GM21723 (cell line): ENCODE measurements around the gene AKTIP.
"Not testable (repeated sequence)": the region's sequence is repeated elsewhere in the genome, so short reads cannot be mapped to it uniquely, and the experiment has no call there.

Experiments
- ATAC-seq: cut with Tn5 transposase; IDR thresholded peaks from one replicate; pipeline ENCODE4 v1.9.1; 2021; ENCODE audit warnings: mild to moderate bottlenecking, moderate library complexity; ENCODE audit not compliant: unreplicated experiment

Gene AKTIP

DNA sequence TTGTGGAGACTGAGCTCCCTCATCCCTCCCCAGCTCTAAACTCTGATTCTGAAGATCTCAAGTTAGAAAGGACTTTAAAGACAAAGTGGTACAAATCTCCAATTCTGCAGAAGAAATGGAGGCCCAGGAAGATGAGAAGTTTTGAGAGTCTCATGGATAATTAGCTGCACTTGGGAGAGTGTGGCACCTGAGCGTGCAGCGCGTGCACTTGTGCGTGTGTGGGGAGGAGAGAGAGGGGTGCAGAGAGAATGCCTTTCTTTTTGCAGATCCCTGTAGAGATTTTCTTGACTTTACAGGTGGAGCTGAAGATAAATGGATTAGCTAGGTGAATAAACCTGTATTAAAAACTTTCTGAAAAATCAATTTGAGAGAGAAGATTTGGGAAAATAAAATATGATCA is 14.8 kb upstream of the AKTIP start:
- no peak for ATAC-seq

DNA sequence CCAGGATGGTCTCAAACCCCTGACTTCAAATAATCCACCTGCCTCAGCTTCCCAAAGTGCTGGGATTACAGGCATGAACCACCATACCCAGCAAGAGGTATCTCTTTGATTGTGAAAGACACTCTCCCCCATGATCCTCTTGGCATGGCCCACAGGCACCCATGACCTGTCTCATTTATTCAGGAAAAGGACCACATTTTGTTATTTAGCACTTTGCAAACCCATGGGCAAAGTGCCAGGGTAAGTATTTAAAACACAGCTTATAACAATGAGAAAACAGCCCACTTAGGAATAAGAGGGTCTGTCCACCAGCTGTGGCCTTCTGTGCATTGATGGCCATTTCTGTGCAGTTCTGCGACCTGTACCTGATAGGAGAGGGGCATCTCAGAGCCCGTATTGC is 12.8 kb upstream of the AKTIP start:
- no peak for ATAC-seq

DNA sequence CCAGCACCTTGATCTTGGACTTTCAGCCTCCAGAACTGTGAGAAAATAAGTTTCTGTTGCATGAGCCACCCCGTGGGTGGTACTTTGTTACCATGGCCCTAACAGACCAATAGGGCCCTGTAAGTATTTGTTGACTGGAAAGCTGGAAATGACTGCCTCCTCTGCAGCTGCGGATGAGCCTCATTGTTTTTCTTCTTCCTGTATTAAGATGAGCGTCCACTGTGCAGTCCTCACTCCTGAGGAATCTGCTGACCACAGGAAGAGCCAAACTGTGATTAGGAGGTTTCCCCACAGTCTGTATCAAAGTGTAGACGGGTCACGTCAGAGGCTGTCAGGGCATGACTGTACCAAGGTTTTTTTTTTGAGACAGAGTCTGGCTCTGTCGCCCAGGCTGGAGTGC is 12.2 kb upstream of the AKTIP start:
- no peak for ATAC-seq

DNA sequence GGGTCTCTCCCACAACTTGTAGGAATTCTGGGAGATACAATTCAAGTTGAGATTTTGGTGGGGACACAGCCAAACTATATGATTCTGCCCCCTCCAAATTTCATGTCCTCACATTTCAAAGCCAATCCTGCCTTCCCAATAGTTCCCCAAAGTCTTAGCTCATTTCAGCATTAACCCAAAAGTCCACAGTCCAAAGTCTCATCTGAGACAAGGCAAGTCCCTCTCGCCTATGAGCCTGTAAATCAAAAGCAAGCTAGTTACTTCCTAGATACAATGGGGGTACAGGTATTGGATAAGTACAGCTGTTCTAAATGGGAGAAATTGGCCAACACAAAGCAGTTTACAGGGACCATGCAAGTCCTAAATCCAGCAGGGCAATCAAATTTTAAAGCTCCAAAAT is 9.8 kb upstream of the AKTIP start:
- ATAC-seq: not testable (repeated sequence)

DNA sequence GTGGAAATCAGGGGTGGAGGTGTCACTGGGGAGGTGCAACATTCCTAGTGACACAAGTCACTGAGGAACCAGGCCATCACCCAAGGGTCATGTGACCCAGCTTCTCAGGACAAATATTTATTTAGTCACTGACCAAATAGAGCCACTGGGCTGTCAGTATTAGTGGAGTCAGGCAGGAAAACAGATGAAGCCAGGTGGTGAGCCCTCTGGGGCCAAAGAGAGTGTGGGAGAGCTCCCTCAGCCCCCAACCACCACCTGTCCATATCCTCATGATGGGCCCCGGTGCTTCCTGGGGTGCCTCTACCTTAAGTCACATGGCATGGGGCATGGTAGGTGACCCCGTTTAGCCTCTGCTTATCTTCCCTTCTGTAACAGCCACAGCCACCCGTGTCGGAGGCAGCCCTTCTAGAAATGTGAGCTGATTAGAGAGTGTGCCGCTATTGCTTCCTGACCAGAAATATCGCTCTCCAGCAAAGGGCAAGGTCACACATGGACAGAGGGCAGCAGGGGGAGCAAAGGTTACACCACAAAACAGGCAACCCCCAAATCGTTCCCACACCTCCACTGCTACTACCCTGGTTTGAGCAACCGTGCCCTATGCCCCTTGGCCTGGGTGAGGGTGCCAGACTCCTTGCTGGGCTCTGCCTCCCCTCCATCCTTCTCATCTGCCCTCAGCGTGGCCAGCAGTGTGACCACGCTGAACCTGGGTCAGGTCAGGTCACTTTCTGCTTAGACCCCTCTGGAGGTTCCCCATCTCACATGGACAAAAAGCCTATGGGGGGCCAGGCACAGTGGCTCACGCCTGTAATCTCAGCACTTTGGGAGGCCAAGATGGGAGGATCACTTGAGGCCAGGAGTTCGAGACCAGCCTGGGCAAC is 8.6 kb upstream of the AKTIP start:
- no peak for ATAC-seq

DNA sequence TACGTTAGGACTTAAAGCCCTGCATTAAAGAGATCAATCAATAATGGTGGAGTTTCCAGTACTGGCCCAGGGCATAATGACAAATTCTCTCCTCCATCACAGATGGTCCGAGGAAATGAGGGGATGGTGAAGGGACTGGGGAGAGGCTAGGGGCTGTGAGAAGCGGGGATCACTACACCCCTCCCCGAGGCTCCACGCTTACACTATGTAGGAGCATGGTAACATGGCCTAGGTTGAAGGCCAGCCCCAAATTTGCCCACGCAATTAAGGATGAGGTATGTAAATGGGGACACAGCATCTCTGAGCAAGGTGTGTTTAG is 8.0 kb upstream of the AKTIP start:
- ATAC-seq: no peak

DNA sequence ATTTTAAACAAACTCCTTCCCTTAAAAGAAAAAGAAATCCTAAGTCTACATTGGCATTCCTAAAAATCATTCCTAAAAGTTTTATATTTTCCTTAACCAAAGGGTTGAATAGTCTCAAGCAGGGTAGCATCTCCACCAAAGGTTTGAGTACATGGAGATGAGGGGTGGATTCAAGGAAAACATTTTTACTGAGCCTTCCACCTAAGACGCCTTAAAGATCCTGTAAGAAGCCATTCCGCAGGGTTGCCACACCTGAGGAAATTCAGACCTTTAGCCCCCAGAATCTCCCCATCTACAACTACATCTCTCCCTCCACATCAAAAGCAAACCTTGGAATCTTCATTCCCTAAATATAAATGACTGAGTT is 7.7 kb upstream of the AKTIP start:
- no peak for ATAC-seq

DNA sequence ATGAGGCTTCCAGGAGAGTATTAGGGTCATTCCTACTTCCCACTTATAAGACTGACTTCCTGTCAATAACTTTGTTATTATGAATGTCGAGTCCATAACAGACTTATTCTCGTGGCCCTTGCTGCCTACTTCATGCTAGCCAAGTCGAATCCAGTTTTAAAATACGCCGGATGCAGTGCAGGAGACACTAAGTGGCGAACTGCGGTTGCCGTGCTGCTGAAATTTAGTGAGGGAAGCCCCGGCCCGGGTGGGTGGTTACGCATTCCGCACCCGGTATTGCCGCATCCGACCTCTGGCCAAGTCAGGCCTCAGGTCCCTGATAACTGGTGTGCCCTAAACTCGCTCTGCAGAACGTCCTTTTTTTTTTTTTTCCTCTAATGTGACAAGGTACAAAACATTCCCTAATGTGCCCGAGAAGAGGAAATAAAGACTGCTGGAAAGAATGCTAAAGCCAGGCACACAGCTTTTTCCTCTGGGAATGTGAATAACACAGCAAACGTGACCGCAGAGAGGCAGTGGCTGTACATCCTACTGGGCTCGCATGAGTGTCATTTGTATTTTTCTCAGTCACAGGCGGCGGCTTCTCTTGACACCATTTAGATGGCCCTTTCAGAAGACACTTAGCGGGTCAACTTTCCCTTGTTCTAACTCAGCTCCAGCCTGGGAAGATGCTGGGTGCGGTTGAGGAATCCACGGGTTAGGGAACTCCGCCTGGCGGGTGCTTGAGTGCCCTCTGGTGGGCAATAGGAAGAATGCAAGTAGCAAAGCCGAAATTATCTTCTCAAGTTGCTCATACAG is 7.1 kb upstream of the AKTIP start:
- peak; percentile 58 for ATAC-seq

DNA sequence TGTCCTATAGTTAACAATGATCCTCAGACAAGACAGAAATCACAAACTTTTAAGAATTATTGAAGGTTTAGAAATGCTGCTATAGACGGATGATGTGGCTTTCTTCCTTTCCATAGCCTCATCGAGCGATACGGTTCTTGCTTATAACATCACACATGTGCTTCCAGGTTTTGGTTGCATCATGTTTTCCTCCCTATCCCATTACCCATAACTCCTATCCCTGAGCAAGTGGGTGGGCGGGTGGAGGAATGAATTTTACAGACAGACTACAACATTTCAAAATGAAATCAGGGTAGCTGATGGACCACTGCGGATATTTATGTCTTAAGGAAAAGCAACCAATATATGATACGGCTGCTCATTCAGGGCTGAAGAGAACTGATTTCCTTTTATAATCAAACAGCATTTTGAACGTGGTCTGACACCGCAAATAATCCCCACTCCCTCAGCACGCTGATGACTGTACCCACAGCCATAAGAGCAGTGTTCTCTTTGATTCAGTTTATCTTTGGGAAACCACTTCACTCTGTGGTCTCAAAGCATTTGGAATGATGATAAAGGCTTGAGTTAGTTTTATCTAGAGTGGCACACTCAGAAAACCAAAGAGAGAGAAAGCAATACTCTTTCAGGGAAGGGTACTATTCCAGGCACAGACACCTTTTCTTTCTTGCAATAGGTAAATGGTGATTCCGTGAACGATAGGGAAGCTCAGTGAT is 4.6 kb upstream of the AKTIP start:
- ATAC-seq: no peak

DNA sequence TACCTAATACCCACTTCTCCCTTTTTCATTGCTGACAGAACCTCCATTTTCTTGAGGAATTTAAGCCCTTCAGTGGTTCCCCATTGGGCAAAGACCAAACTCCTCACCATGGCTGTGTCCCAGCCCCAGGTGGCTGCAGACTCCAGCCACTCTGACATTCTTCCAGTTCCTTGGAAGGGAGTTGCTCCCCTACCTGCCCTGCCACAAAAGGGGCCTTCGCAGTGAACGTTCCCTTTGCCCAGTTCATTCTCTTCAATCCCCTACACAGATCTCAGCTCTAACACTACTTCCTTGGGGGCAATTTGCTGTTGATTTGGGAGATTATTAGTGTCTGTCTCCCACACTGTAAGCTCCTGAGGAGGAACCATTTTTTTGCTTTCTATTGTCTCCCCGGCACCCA is 3.2 kb upstream of the AKTIP start:
- ATAC-seq: no peak

DNA sequence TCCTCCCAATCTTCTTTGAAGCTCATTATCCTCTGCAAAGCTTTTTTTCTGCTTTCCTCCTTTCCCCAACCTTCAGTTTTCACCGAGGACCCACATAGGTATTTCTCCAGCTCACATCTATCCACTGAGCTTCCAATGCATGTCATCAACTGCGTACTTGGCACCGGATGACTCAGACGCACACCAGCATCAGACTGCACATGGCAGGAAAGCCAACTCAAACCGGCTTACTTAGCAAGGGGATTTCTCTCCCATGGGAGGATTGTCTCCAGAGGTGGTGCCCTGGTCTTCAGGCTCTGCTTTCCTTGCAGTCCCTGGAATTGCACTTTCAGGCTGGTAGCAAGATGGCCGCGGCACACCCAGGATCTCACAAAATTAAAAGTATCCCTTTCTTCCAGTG is 1.7 kb upstream of the AKTIP start:
- no peak for ATAC-seq

DNA sequence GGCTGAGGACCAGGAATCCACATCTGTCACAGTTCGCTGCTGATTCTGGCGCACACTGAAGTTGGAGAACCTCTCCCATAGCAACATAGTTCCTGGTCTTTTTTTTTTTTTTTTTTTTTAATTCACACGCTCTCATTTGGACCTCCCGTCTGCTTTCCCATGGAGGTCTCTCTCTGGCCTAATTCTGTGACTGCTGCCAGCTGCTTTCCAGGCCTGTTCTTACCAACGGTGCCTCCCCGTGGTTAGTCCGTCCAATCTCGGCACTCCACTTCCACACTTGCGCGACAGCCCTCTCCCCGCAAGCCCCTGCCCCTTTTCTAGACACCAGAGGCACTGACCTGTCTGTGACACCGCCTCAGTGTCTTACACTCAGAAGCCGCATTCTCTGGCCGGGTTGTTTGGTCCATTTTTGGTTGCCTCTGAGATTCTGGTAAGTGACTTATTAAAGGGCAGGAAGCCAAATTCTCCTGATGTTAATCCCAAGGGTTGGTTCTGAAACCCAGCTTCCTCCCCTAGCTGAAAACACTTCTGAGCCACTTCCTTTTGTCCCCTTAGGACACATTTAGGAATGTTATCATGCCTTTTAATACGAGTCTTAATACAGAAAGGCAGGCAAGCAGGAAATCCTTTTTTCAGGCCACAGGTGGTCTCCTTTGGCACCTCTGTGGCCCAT is 1.1 kb upstream of the AKTIP start:
- no peak for ATAC-seq

DNA sequence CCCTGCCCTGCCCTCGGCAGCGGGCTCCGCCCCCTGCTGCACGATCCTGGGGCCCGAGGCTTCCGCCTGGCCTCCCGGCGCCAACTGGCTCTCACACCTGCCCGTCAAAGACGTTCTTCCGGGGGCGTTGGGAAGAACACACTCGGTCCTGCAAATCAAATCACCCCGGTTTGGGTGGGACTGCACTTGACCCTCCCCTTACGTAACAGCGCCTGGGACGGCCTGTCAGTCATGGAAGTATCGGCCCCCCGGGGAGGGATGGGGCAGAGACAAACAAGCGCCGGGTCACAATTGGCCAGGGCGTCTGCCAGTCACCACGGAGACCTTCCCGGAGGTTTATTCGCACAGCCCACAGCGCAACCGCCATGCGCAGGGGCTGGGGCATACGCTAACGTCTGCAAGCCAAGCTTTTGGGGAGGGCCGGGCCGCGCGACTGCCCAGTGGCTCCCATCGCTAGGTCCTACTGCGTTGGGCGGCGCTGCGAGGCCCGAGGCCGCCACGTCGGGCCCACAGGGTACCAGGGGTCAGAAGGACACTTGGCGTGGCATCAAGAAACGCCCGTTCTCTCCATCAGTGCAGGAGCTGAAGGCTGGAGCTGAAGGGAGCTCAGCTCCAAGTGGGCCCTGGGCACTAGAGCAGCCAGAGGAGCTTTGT is 388 bp upstream of the AKTIP start:
- ATAC-seq: peak; percentile 95

DNA sequence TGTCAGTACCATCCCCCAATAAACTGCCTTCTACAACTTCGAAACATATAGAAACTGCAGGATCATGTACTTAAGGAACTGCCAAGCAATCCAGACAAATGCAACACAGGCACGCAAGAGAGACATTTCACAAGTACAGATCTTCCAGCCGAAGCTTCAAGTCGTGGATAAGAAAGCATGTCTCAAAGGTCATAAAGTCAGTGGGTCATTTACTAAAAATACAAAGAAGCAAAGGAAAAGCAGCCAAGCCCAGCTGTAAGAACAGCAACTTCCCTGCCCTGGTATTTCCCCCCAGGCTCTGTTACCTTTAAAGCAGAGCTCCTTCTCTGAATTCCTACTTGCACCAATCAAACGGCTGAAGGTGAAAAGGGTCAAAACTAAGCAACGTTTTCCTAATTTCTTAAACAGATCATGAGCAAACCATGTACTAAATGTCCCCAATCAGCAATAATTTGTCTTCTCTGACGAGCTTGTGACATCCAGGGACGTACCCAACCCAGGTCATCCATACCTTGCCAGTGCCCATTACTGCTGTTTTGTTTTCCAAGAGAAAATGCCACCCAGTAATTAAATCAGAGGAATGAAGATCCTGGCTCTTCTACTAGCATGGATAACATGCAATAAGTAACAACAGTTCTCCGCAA is 1.7 kb downstream of the AKTIP start:
- no peak for ATAC-seq

DNA sequence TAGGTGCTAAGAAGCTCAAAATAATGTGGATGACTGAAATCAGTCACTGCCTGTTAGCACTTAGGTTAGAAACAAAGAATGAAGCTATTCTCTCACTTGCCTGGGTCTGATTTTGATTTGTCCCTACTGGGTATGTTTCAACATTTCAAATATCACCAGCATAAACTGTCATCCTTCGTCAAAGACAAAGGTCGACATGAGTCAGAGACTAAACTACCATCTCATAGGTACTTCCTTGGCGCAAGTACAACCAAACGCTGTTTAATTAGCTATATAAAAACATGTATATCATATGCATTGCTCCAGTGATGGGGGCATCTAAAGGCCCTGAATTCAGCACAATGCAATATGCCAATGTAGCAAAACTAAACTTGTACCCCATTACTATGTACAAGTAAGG is 4.0 kb downstream of the AKTIP start:
- no peak for ATAC-seq

DNA sequence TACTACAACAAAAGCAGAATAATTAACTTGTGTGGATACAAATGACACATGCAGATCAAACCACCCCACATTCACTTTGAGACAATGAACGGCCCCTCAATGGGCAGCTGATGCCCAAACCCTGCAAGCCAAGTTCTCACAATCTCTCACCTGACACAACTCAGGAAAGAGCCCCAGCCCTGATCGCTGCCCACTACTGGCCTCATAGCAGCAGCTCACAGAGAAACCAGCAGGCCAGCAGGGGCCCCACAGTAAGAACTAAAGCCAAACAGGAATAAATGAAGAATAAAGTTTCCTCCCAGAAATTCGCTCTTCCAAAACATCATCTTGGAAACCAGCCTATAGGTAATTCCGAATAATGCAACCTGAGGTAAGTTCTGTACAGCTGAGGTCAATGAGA is 7.7 kb downstream of the AKTIP start:
- no peak for ATAC-seq

DNA sequence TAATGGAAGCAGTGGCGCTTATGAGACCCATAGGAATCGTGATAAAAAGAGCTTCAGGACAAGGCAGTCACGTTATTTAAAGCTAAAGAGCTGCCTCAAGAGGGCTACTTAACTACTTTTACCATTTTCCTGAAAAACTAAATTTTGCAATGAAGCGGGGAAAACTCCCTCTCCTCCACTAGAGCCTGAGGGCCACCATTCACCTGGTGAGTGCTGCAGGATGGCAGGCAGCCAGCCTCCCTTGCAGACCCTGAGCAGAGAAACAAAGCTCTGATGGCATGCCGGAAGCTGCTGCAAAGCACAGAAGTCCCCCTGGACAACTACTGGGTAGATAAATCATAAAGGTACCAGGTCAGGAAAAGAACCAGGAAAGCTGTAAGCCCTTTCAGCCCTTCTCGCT is 8.4 kb downstream of the AKTIP start:
- ATAC-seq: no peak

DNA sequence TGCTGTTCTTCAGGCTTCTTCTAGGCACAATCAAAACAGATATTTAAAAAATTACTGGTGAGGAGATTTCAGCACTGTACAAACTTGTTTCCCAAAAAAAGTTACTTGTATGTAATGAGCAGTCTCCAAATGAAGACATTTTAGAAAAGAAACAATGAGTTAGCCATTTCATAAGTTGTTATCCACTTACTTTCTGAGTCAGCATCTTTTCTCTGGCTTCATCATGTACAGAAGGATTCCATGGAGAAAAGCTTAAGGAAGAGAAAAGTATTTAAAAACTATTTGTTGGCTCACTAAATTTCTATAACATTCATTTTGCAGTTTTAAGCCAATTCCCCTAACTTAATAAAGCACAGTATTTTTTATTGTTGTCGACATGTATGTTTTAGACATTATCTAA is 10.5 kb downstream of the AKTIP start:
- ATAC-seq: no peak

DNA sequence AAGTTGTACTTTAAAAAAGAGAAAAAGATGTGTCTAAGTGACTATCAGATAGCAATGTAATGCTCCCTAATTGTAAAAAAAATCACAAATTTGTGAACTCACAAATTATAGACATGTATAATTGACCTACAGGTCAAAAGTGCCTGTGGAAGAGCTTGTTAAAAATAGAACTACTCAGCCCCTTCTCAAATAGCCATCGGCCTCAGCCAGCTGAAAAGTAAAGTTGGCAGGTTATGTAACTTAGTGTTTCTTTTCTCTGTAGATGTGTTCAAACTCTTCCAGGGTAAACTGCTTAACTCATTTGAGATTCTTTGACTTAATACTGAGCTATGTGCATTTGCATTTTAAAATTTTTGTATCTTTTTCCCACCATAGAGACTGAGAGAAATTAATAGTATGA is 13.3 kb downstream of the AKTIP start:
- ATAC-seq: no peak

DNA sequence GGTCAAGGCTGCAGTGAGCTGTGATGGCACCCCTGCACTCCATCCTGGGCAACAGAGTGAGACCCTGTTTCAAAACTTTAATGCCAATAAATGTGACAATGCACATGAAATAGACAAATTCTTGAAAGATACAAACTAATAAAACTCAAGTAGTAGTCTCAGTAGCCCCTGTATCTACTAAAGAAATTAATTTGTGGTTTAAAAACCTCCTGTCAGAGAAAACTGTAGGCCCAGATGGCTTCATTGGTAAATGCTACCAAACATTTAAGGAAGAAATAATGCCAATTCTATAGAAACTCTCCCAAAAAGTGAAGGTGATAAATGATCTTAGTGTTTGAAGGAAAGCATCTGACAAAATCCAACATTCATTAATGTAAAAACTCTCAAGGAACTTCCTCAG is 16.8 kb downstream of the AKTIP start:
- no peak for ATAC-seq
